ENCODE measurements around the gene MINAR2.

Gene MINAR2

DNA sequence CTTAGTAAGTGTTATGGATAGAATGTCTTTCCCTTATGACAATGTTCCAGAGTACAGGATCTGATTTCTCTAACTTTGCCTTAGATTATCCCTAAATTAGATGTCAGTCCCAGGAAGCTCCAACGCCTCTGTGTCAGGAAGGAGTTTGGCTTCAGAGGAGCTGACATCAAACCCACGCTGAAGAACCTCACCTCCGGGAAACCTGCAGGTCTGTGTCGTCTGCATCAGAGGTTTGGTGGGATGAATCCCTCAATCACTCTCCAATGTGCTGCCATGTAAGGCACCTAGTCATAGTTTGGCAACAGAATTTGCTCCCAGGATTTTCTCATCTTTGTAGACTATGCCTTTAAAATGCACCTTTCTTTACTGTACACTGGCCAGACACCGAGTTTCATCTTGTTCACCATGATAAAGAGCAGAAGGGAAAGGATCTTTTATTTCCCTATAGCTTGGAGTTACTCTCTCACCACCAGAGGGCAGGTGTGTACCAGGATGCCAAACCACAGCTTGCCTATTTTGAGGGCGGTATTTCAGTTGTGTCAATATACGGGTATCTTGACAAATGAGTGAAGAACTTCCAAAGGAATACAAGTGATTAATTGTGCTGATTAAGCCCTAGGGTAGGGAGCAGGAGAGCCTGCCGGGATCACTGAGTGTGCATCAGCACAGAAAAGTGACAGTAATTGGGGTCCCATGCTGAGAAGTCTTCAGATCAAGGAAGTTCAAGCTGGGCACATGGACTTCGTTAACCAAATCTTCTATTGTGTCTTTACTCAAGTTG is 23.4 kb downstream of the MINAR2 start:
- DNase-seq (ENCODE audit: low spot score): peak; percentile 74

DNA sequence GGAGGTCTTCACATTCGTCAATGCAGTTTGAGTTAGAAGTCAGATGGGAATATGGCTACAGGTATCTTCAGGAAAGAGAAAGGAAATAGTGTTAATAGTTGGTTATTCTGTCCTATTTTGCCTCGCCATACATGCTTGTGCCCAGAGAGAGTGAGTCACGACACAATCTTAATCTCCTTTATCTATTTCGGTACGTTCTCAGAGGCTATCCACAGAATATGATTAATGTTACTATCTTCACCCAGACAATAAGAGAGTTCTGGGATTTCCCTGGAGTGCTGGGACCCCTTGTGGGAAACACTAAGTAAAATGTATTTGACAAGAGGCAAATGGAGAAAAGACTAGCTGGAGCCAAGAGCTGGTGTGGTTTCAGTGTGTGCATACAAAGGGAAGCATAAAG is 25.5 kb downstream of the MINAR2 start:
- DNase-seq (ENCODE audit: low spot score): no peak

DNA sequence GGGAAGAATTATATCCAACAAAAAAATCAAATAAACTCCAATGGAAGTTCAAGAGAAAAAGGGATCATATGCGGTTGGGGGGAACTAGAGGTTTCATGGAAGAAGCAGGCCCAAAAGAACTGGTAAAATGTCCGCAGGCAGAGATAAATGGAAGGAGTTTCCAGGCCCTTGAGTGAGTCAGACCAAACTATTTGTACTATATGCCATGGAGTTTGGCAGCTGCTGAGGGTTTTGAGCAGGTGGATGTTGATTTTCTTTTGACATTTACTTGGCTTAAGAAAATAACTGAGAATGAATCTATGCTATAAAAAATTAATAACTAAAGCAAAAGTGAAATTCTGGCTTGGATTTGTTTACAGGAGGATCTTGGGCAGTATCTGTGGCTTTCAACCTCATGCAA is 33.7 kb downstream of the MINAR2 start:
- DNase-seq (ENCODE audit: low spot score): no peak

DNA sequence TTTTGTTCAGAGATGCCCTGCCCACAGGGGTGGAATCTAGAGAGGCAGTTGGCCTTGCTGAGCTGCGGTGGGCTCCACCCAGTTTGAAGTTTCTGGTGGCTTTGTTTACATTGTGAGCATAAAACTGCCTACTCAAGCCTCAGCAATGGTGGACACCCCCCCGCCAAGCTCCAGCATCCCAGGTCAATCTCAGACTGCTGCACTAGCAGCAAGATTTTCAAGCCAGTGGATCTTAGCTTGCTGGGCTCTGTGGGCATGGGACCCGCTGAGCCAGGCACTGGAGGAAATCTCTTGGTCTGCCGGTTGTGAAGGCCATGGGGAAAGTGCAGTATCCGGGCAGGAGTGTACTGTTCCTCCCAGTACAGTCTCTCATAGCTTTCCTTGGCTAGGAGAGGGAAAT is 55.5 kb downstream of the MINAR2 start:
- no peak for DNase-seq (ENCODE audit: low spot score)

DNA sequence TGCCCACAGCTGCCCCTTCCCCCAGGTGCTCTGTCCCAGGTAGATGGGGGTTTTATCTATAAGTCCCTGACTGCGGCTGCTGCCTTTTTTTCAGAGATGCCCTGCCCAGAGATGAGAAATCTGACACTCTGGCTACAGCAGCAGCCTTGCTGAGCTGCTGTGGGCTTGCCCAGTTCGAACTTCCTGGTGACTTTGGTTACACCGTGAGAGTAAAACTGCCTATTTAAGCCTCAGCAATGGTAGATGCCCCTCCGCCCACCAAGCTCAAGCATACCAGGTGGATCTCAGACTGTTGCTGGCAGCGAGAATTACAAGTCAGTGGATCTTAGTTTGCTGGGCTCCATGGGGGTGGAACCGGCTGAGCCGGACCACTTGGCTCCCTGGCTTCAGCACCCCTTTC is 56.8 kb downstream of the MINAR2 start:
- DNase-seq (ENCODE audit: low spot score): no peak

DNA sequence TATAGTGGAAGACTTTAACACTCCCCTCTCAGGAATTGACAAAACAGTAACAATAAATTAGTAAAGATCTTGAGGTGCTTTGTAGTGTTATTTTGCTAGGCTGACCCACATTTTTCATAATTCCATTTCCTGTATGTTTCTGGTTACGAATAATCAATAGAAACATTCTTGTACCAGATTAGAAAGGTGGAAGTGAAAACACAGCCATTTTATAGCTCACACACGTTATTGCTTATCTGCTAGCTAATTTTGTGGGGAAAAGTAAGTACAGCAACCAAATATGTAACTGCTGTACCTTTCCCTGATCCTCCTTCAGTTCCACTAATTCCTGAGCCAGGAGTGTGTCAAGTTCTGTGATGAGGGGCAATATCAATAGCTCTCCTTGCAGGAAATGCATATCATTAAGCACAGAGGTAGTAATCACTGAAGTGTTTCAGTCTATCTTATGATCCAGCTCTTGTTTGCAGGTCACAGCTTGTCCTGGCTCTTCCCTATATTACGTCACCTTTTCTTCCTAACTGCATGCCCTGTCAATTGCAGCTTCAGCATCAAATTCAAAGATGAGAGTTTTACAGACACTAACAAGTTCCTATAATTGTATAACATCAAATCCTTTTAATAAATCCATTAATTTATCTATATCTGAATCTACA is 59.4 kb downstream of the MINAR2 start:
- no peak for DNase-seq (ENCODE audit: low spot score)
